Naive thymus-derived CD8-positive, alpha-beta T cell (primary cell): ENCODE results near the gene LGALS7B. TPM values are rescaled to one million over a fixed set of nuclear protein-coding genes. Genes with fewer than 3 reads are reported as not detected.
A peak's percentile ranks its signal among the peaks of the same experiment; 100 is the strongest.
"Not testable (repeated sequence)": the region's sequence is repeated elsewhere in the genome, so short reads cannot be mapped to it uniquely, and the experiment has no call there.

Experiments
- ATAC-seq, 2 donors: fragments of 150-1000 bp; cut with Tn5 transposase in 1 of 2; sonication (Bioruptor Pico), chemical (Tn5 transposase) in 1 of 2; 1 replicate in 1 of 2; 2 replicates in 1 of 2; pipeline ENCODE4 v1.10.0; 2021; ENCODE audit warnings: mild to moderate bottlenecking in 2 of 2, moderate library complexity in 2 of 2
- POLR2A ChIA-PET: fragments of 350-600 bp; sonication (Branson Sonifier 250); formaldehyde crosslinking; loops from one replicate; lab custom pipeline; 2021; ENCODE audit warnings: antibody characterized with exemption; lab: Charles Lee
- DNase-seq, 10 donors: peaks; one replicate each; pipeline versions ENCODE4 v3.0.0 to v3.0.0-alpha.2; 2020 to 2022
- H3K27ac Mint-ChIP-seq, 10 donors: one replicate each; pipeline ENCODE4 v1.8.0; 2020 to 2022; ENCODE audit warnings: mild to moderate bottlenecking in 10 of 10, mixed read lengths in 10 of 10, moderate library complexity in 4 of 10, inconsistent platforms in 1 of 10
- H3K27me3 Mint-ChIP-seq, 5 donors: one replicate each; pipeline ENCODE4 v1.8.0; 2021 to 2022; ENCODE audit warnings: mixed read lengths in 5 of 5
- H3K36me3 Mint-ChIP-seq, 3 donors: one replicate each; pipeline ENCODE4 v1.8.0; 2020 to 2022; ENCODE audit warnings: mixed read lengths in 3 of 3, mild to moderate bottlenecking in 2 of 3, inconsistent platforms in 1 of 3
- H3K4me1 Mint-ChIP-seq, 4 donors: one replicate each; pipeline ENCODE4 v1.8.0; 2021 to 2022; ENCODE audit warnings: mixed read lengths in 4 of 4
- H3K4me3 Mint-ChIP-seq, 10 donors: one replicate each; pipeline ENCODE4 v1.8.0; 2020 to 2022; ENCODE audit warnings: mild to moderate bottlenecking in 10 of 10, mixed read lengths in 10 of 10, moderate library complexity in 6 of 10, inconsistent platforms in 1 of 10
- H3K9me3 Mint-ChIP-seq, 9 donors: one replicate each; pipeline ENCODE4 v1.8.0; 2020 to 2022; ENCODE audit warnings: mixed read lengths in 9 of 9, mild to moderate bottlenecking in 3 of 9, inconsistent platforms in 1 of 9, moderate library complexity in 1 of 9
- polyA plus RNA-seq, 3 donors: library from polyadenylated mRNA; unstranded; fragments of 300-500 nt; fragmentation: Illumina TruSeq; gene quantifications; one replicate each; pipeline ENCODE4 v1.2.3, GENCODE V29; 2021
- total RNA-seq, 8 experiments: library from RNA in 2 of 8; stranded (reverse) in 2 of 8; gene quantifications; one replicate each; pipeline ENCODE4 v1.2.3 and lab custom pipeline; 2021 to 2026

Gene LGALS7B
- total and polyA plus RNA-seq, 5 experiments from 2014 or later = not detected

DNA sequence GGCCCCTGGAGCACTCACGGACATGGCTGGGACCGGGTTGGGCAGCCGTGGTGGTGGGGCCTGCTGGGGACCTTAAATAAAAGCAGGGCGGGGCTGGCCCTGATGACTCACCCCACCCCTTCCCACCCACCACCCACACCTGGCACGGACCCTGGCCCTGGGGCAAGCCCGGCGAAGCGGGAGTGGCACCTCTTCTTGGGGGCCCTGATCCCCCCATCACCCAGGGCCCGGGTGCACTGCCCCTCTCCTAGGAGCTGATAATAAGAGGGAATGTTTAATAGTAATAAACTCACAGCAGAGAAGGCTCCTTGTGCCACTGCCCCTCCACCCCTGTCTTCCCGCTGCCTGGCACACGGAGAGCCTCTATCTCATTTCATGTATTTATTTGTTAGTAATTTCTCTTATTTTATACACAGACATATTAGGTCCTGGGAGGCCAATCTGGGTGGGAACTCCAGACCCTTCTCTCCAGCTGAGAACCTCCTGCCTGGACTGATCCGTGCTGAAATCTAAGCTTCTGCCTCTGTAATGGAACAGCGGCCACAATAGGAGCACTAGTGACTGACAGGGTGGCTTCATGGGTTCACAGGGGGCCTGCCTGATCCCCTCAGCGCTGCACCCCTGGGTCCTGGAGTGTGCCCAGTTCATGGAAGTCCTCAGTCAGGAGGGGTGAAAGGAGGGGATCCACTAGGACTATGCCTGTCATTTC is 15.4 kb upstream of the LGALS7B start, which contains the start of gene LGALS7:
Gene LGALS7, minus strand, starts transcription at position 49 of the 709 bp plus-strand sequence. Its CDS starts 25 bp downstream, at position 24.
- Mint-ChIP-seq H3K27ac (peak within 1 kb of the TSS in 2 of 10 donors; percentile 37 to 88), H3K27me3 (no peaks in the 10 kb centered on the region)

DNA sequence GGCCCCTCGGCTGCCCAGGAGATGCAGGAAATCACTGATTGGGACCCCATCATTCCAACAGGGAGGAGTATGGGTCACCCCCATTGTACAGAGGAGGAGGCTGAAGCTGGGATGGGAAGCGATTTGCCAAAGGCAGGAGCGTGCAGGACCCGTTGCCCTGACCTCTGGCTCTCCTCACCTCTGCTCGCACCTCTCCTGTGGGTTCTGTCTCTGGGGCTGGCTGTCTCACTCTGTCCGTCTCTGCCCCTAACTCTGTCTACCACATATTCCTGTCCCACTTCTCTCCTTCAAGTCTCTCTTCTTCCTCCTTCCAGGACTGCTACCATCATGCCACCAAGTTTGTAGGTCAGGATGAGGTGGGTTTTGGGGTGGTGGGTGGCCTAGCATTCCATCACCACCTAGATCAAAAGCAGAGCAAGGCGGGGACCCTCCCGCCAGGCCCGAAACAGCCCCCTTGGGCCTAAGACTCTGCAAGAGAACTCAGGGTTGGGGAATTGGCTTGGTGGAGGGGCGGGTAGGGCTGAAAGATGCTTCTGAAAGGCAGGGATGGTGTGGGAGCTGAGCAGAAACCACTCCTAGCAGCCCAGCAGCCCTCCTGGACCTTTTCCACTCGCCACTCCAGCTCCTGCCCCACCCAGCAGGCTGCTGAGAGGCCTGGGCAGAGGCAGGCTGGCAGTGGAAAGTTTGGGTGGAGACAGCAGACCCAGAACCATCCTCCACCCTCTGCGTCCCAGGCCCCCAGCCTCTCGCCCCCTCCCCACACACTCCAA is 14.6 kb upstream of the LGALS7B start:
- peak overlapping the region in 2 of 10 donors; percentile 37 to 88 for H3K27ac Mint-ChIP-seq
- POLR2A ChIA-PET = no interaction called here
- no peak overlapping the region for H3K4me3 Mint-ChIP-seq
- peaks cover 3 to 5% (median 3%) of the 10 kb centered on the region in 4 donors for H3K4me1 Mint-ChIP-seq
- H3K9me3 Mint-ChIP-seq = no peaks in the 10 kb centered on the region
- no peaks in the 10 kb centered on the region for H3K36me3 Mint-ChIP-seq
- no peak for DNase-seq
- no peaks in the 10 kb centered on the region for H3K27me3 Mint-ChIP-seq
- no peak for ATAC-seq

More for the DNA sequence above, 15.4 kb upstream of the LGALS7B start, which contains the start of gene LGALS7:
- Mint-ChIP-seq H3K4me1 (peaks cover 3 to 9% (median 7%) of the 10 kb centered on the region in 4 donors), H3K36me3 (no peaks in the 10 kb centered on the region), H3K4me3 (peak within 1 kb of the TSS in 1 of 10 donors; percentile 4), H3K9me3 (no peaks in the 10 kb centered on the region)
- ATAC-seq = no peak
- no peak for DNase-seq
- POLR2A ChIA-PET = no interaction called here

DNA sequence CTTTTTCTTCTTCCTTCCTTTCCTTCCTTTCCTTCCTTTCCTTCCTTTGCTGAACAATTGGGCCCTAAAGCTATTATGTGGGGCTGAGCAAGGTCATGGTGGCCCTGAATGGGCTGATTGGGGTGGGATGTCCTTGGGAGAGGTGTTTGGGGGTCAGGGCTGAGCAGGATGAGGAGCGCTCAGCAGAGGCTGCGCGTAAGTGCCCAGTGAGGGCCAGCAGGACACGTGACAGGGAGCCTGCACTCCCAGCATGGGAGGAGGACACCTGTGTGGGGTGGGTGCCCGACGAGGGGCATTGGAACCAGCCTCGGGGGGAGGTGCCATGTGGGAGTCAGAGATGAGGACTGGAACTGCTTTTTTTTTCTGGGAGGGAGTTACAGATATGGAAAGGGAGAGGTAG is 10.3 kb upstream of the LGALS7B start:
- Mint-ChIP-seq H3K4me1 (peaks cover 0 to 4% (median 0%) of the 10 kb centered on the region in 4 donors), H3K4me3 (no peak overlapping the region), H3K9me3 (no peaks in the 10 kb centered on the region), H3K27ac (no peak overlapping the region), H3K27me3 (peaks cover 0 to 1% (median 0%) of the 10 kb centered on the region in 5 donors), H3K36me3 (no peaks in the 10 kb centered on the region)
- ATAC-seq (no peak), DNase-seq (no peak)
- POLR2A ChIA-PET = no interaction called here

DNA sequence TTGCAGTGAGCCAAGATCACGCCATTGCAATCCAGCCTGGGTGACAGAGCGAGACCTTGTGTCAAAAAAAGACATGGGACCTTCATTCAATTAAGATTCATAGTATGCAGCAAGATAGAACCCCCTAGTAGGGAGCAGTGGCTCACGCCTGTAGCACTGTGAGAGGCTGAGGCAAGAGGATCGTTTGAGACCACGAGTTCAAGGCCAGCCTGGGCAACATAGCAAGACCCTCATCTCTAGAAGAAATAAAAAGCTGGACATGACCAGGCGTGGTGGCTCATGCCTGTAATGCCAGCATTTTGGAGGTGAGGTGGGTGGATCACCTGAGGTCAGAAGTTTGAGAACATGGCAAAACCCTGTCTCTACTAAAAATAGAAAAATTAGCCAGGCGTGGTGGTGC is 8.6 kb upstream of the LGALS7B start:
- Mint-ChIP-seq H3K36me3 (no peaks in the 10 kb centered on the region), H3K9me3 (no peaks in the 10 kb centered on the region), H3K27ac (no peak overlapping the region), H3K27me3 (peaks cover 0 to 1% (median 0%) of the 10 kb centered on the region in 5 donors), H3K4me3 (no peak overlapping the region), H3K4me1 (peaks cover 0 to 3% (median 0%) of the 10 kb centered on the region in 4 donors)
- ATAC-seq (no peak), DNase-seq (no peak)
- POLR2A ChIA-PET = no interaction called here

DNA sequence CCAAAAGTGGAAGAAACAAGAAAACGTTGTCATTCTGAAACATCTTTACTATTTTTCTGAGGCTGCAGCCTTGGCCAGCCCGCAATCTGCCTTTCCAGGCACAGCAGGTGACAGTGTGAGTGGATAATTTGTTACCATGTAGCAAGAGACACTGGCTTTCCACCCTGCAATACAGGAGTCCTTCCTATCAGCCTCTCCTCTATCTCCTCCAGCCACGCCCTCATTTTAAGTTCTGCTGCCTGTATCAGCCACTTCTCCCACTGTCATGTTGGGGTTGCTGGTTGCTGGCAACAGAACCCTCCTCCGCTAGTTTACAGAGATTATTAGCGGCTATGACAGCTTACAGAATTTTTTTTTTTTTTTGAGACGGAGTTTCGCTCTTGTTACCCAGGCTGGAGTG is 7.9 kb upstream of the LGALS7B start:
- no peak for ATAC-seq
- peaks cover 0 to 1% (median 0%) of the 10 kb centered on the region in 5 donors for H3K27me3 Mint-ChIP-seq
- no peaks in the 10 kb centered on the region for H3K9me3 Mint-ChIP-seq
- no peak overlapping the region for H3K4me3 Mint-ChIP-seq
- H3K36me3 Mint-ChIP-seq = no peaks in the 10 kb centered on the region
- no peak for DNase-seq
- H3K4me1 Mint-ChIP-seq = peaks cover 0 to 3% (median 0%) of the 10 kb centered on the region in 4 donors
- peak overlapping the region in 1 of 10 donors; percentile 87 for H3K27ac Mint-ChIP-seq
- POLR2A ChIA-PET = no interaction called here

DNA sequence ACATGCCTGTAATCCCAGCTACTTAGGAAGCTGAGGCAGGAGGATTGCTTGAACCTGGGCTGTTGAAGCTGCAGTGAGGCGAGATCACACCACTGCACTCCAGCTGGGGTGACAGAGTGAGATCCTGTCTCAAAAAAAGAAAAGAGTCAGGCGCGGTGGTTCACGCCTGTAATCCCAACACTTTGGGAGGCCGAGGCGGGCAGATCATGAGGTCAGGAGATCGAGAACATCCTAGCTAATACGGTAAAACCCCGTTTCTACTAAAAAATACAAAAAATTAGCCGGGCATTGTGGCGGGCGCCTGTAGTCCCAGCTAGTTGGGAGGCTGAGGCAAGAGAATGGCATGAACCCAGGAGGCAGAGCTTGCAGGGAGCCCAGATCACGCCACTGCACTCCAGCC is 6.8 kb upstream of the LGALS7B start:
- POLR2A ChIA-PET, H3K4me1 Mint-ChIP-seq, H3K27me3 Mint-ChIP-seq, H3K9me3 Mint-ChIP-seq, H3K4me3 Mint-ChIP-seq, H3K36me3 Mint-ChIP-seq, H3K27ac Mint-ChIP-seq, ATAC-seq, DNase-seq: not testable (repeated sequence)

DNA sequence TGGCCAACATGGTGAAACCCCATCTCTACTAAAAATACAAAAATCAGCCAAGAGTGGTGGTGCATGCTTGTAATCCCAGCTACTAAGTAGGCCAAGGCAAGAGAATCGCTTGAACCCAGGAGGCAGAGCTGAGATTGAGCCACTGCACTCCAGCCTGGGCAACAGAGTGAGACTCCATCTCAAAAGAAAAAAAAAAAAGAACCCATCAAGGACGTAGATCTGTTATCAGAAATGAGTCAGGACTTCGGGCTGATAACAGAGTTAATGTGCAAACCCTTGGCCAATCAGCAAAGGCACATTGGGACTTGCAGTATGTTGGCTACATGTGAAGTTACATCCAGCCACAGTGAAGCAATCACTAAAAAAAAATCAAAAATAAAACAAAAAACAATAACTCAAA is 4.8 kb upstream of the LGALS7B start:
- Mint-ChIP-seq H3K9me3 (no peaks in the 10 kb centered on the region), H3K4me1 (no peaks in the 10 kb centered on the region), H3K27ac (no peak overlapping the region), H3K4me3 (no peak overlapping the region), H3K36me3 (no peaks in the 10 kb centered on the region), H3K27me3 (peaks cover 0 to 1% (median 0%) of the 10 kb centered on the region in 5 donors)
- POLR2A ChIA-PET = interaction anchor here (0.6 kb wide), 1 partner anchor 341 kb away, joined by 3 read pairs; the partner anchor contains the start of gene PAK4
- DNase-seq = no peak
- no peak for ATAC-seq

DNA sequence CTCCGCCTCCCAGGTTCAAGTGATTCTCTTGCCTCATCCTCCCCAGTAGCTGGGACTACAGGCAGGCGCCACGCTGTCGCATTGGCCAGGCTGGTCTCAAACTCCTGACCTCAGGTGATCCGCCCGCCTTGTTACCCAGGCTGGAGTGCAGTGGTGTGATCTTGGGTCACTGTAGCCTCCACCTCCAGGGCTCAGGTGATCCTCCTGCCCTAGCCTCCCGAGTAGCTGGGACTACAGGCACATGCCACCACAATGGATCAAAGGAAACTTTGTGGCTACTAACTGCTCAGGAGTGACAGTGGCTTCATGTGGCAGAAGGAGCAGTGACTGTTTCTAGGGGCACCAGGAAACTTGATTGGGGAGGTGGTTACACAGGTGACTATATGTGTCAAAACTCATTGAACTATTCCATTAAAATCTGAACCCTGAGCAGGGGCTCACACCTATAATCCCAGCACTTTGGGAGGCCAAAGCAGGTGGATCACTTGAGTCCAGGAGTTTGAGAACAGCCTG is 3.8 kb upstream of the LGALS7B start:
- POLR2A ChIA-PET = interaction anchor here (1.4 kb wide), 1 partner anchor 16 kb away, joined by 3 read pairs; no protein-coding TSS in a partner anchor
- Mint-ChIP-seq H3K27ac (peak overlapping the region in 1 of 10 donors; percentile 28), H3K4me1 (no peaks in the 10 kb centered on the region)

DNA sequence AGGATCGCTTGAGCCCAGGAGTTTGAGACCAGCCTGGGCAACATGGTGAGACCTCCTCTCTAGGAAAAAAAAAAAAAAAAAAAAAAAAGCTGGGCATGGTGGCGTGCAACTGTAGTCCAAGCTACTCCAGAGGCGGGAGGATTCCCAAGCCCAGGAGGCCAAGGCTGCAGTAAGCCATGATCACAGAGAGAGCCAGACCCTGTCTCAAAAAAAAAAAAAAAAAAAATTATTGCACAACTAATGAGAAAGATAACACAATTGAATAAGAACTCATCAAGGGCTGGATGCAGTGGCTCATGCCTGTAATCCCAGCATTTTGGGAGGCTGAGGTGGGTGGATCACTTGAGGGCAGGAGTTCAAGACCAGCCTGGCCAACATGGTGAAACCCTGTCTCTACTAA is 2.9 kb upstream of the LGALS7B start:
- not testable (repeated sequence) for H3K9me3 Mint-ChIP-seq, H3K27me3 Mint-ChIP-seq, H3K36me3 Mint-ChIP-seq, DNase-seq, ATAC-seq, H3K4me1 Mint-ChIP-seq, H3K4me3 Mint-ChIP-seq, H3K27ac Mint-ChIP-seq
- POLR2A ChIA-PET = interaction anchor here (0.5 to 1.4 kb wide), 3 partner anchors 17 to 74 kb away, joined by 3 to 4 read pairs (median 3); no protein-coding TSS in a partner anchor

More for the DNA sequence above, 3.8 kb upstream of the LGALS7B start:
- H3K36me3 Mint-ChIP-seq = no peaks in the 10 kb centered on the region
- peaks cover 0 to 1% (median 0%) of the 10 kb centered on the region in 5 donors for H3K27me3 Mint-ChIP-seq
- no peak for ATAC-seq
- no peaks in the 10 kb centered on the region for H3K9me3 Mint-ChIP-seq
- no peak for DNase-seq
- no peak overlapping the region for H3K4me3 Mint-ChIP-seq

DNA sequence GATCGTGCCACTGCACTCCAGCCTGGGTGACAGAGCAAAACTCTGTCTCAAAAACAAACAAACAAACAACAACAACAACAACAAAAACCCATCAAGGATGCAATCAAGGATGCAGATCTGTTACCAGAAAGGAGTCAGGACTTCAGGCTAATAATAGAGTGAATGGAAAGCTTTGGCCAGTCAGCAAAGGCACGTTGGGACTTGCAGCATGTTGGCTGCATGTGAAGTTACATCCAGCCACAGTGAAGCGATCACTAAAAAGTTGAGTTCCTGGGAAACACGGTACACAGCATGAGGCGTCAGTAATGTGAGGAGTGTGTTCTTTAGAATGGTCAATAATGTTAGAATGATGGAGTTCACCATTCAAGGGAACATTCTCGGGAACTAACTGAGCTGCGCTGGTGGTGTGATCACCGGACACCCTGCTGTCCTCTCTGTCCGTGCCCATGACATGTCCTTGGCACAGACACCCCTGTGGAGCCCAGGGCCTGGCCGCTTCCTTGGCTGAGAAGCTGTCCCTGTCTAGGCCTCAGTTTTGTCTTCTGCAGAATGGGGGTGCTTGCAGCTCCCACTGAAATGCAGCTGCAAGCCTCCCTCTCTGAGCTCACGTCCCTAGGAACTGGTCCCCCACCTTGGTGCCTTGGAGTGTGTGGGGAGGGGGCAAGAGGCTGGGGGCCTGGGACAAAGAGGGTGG is 2.3 kb upstream of the LGALS7B start:
- ATAC-seq (no peak), DNase-seq (no peak)
- no peaks in the 10 kb centered on the region for H3K4me1 Mint-ChIP-seq
- no peak overlapping the region for H3K4me3 Mint-ChIP-seq
- peaks cover 0 to under 1% (median 0%) of the 10 kb centered on the region in 5 donors for H3K27me3 Mint-ChIP-seq
- H3K27ac Mint-ChIP-seq = no peak overlapping the region
- H3K9me3 Mint-ChIP-seq = no peaks in the 10 kb centered on the region
- POLR2A ChIA-PET = interaction anchor here (0.5 to 1.4 kb wide), 3 partner anchors 17 to 74 kb away, joined by 3 to 4 read pairs (median 3); no protein-coding TSS in a partner anchor
- H3K36me3 Mint-ChIP-seq = no peaks in the 10 kb centered on the region

DNA sequence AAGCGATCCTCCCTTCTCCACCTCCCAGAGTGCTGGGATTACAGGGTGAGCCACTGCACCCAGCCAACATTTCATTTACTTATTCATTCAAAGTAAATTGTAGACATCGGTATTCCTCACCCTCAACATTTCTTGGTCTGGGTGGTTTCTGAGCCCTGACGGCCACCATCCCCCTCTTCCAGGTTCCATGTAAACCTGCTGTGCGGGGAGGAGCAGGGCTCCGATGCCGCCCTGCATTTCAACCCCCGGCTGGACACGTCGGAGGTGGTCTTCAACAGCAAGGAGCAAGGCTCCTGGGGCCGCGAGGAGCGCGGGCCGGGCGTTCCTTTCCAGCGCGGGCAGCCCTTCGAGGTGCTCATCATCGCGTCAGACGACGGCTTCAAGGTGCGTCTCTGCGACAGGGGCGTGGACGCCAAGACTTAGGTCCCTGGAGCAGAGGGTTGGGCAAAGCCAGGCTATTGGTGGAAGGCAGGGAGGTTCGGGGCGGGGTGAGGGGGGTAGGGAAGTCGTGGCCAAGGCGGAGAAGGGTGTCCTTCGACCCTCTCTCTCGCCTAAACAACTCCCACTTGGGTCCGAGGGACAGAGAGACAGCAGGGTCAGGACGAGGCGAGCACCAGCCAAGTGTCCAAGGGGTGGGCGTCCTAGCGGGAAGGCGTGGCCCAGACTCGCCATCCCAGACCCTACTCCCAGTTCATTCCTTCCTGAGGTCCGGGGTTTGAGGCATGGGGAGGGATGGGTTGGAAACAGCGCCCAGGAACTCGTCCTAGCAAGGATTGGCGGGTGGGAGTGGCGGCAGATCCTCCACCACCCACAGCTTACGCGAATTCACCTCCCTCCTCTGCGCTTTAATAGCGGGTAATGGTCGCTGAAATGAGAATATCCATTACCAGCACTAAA is 1.8 kb downstream of the LGALS7B start:
- peak in 1 of 10 donors; percentile 15 for DNase-seq

More for the DNA sequence above, 1.8 kb downstream of the LGALS7B start:
- H3K4me3 Mint-ChIP-seq, H3K27ac Mint-ChIP-seq, H3K27me3 Mint-ChIP-seq, H3K4me1 Mint-ChIP-seq, POLR2A ChIA-PET, H3K36me3 Mint-ChIP-seq, ATAC-seq, H3K9me3 Mint-ChIP-seq: not testable (repeated sequence)
